SK-N-SH (cell line): ENCODE results near the gene TRMU. TPM values are rescaled to one million over a fixed set of nuclear protein-coding genes. Genes with fewer than 3 reads are reported as not detected.

Source experiments
- ELF1 ChIP-seq: IDR thresholded peaks from 2 replicates; pipeline ENCODE4 v1.4.0; 2012
- EP300 ChIP-seq, 2 experiments: IDR thresholded peaks; 2 replicates each; pipeline versions ENCODE4 v1.4.0 to v1.6.1; 2012; ENCODE audit warnings: borderline replicate concordance in 1 of 2, low read depth in 1 of 2, low read length in 1 of 2
- EZH2phosphoT487 ChIP-seq: fragments of 200-600 bp; sonication (generic); IDR thresholded peaks from 2 replicates; pipeline ENCODE4 v1.6.1; 2017; ENCODE audit warnings: low read depth, mixed run types, mild to moderate bottlenecking, antibody characterized with exemption, moderate library complexity, borderline replicate concordance
- FOXJ3 ChIP-seq: sonication (generic); formaldehyde crosslinking; IDR thresholded peaks from 2 replicates; pipeline ENCODE4 v1.5.1; 2020; ENCODE audit warnings: mild to moderate bottlenecking, missing genetic modification reagents
- FOXM1 ChIP-seq: IDR thresholded peaks from 2 replicates; pipeline ENCODE4 v1.4.0; 2012; ENCODE audit warnings: low read depth, mild to moderate bottlenecking
- MAX ChIP-seq: IDR thresholded peaks from 2 replicates; pipeline ENCODE4 v1.4.0; 2012; ENCODE audit warnings: low read depth
- MEF2A ChIP-seq: IDR thresholded peaks from 2 replicates; pipeline ENCODE4 v1.4.0; 2012; ENCODE audit warnings: low read depth, borderline replicate concordance
- NRF1 ChIP-seq: IDR thresholded peaks from 2 replicates; pipeline ENCODE4 v1.6.1; 2012; ENCODE audit warnings: low read depth, mild to moderate bottlenecking, low read length
- PBX3 ChIP-seq: IDR thresholded peaks from 2 replicates; pipeline ENCODE4; 2012
- RCOR1 ChIP-seq: fragments of 150-350 bp; IDR thresholded peaks from 2 replicates; pipeline ENCODE4 v1.6.1; 2017; ENCODE audit warnings: antibody characterized with exemption, low read length
- REST ChIP-seq: IDR thresholded peaks from 2 replicates; pipeline ENCODE4 v1.6.1; 2012; ENCODE audit warnings: mild to moderate bottlenecking, low read depth, low read length, moderate library complexity
- RFX5 ChIP-seq: IDR thresholded peaks from 2 replicates; pipeline ENCODE4 v1.6.1; 2012; ENCODE audit warnings: mild to moderate bottlenecking, improper control_type of control experiment, low read length
- RXRA ChIP-seq: IDR thresholded peaks from 2 replicates; pipeline ENCODE4 v1.4.0; 2012; ENCODE audit warnings: low read depth, mild to moderate bottlenecking, borderline replicate concordance
- SIN3A ChIP-seq: IDR thresholded peaks from 2 replicates; pipeline ENCODE4 v1.6.1; 2012; ENCODE audit warnings: low read depth, mild to moderate bottlenecking, low read length, moderate library complexity, borderline replicate concordance
- SMC3 ChIP-seq: IDR thresholded peaks from 2 replicates; pipeline ENCODE4 v1.6.1; 2012; ENCODE audit warnings: low read depth, low read length, improper control_type of control experiment
- TAF1 ChIP-seq: IDR thresholded peaks from 2 replicates; pipeline ENCODE4 v1.6.1; 2012; ENCODE audit warnings: low read depth, mild to moderate bottlenecking, low read length, moderate library complexity, borderline replicate concordance
- TEAD4 ChIP-seq: IDR thresholded peaks from 2 replicates; pipeline ENCODE4 v1.4.0; 2012; ENCODE audit warnings: mild to moderate bottlenecking, borderline replicate concordance; ENCODE audit not compliant: insufficient read depth
- USF2 ChIP-seq: fragments of 150-350 bp; IDR thresholded peaks from 2 replicates; pipeline ENCODE4 v1.6.1; 2017; ENCODE audit warnings: antibody characterized with exemption, low read length, low read depth, borderline replicate concordance
- YY1 ChIP-seq: IDR thresholded peaks from 2 replicates; pipeline ENCODE4 v1.4.0; 2012; ENCODE audit warnings: low read depth, mild to moderate bottlenecking
- polyA plus RNA-seq, 3 experiments: library from polyadenylated mRNA; depleted of rRNA; stranded (reverse); fragments of >200 nt; gene quantifications; 2 replicates each; pipeline ENCODE4 v1.2.3, GENCODE V29; 2012

Gene TRMU
- polyA plus RNA-seq, 1 of the 3 experiments (the other 2 are of a cell fraction), result 47.1 TPM

- TF ChIP-seq TEAD4 (no peak), PBX3 (no peak), YY1 (peak; percentile 59; the same call in 1 of the 2 replicates), MAX (peak; percentile 45), REST (no peak), MEF2A (no peak), NRF1 (peak; percentile 90), FOXM1 (peak; percentile 100), TAF1 (peak; percentile 65; the same call in 1 of the 2 replicates), RCOR1 (peak; percentile 56; the same call in 1 of the 2 replicates), RXRA (no peak), SMC3 (peak; percentile 33; the same call in 1 of the 2 replicates), FOXJ3 (CRISPR knock-in tag) (no peak), SIN3A (peak; percentile 98), RFX5 (no peak), EP300 (IDR thresholded peaks at IDR 0.05; ENCODE audit: borderline replicate concordance in 1 of 2, low read depth in 1 of 2, low read length in 1 of 2) (no peak), USF2 (no peak), EZH2phosphoT487 (no peak), ELF1 (peak; percentile 98)
- TF ChIP-seq, all 33 proteins: peak for 16
Measured at GRCh38 chr22:46296257-46297150, 39.0 kb upstream of the TRMU start, which contains the start of gene GTSE1 (continued).
